ENCODE data around the gene MAP7.
"Not testable (repeated sequence)": the region's sequence is repeated elsewhere in the genome, so short reads cannot be mapped to it uniquely, and the experiment has no call there.

The MAP7 gene

GRCh38 chr6:136396908-136397307 is 153.3 kb downstream of the MAP7 start:
- no peaks in the 10 kb centered on the region for H3K4me1 Mint-ChIP-seq
- H3K9me3 Mint-ChIP-seq, result peaks cover 3% of the 10 kb centered on the region
- peaks cover 2% of the 10 kb centered on the region for H3K27me3 Mint-ChIP-seq
- H3K36me3 Mint-ChIP-seq, result no peaks in the 10 kb centered on the region
- H3K27ac Mint-ChIP-seq, result no peak overlapping the region
- CTCF ChIA-PET, result no interaction called here
- H3K4me3 Mint-ChIP-seq, result no peak overlapping the region
- no peak for DNase-seq

GRCh38 chr6:136390959-136391358 is 159.3 kb downstream of the MAP7 start:
- H3K27ac Mint-ChIP-seq, DNase-seq, H3K4me3 Mint-ChIP-seq, H3K9me3 Mint-ChIP-seq, H3K36me3 Mint-ChIP-seq, H3K27me3 Mint-ChIP-seq, CTCF ChIA-PET, H3K4me1 Mint-ChIP-seq: not testable (repeated sequence)

GRCh38 chr6:136387316-136387715 is 162.9 kb downstream of the MAP7 start:
- no peaks in the 10 kb centered on the region for H3K9me3 Mint-ChIP-seq
- no peak overlapping the region for H3K4me3 Mint-ChIP-seq
- no peak overlapping the region for H3K27ac Mint-ChIP-seq
- peaks cover 4% of the 10 kb centered on the region for H3K27me3 Mint-ChIP-seq
- no peaks in the 10 kb centered on the region for H3K4me1 Mint-ChIP-seq
- CTCF ChIA-PET, result no interaction called here
- no peaks in the 10 kb centered on the region for H3K36me3 Mint-ChIP-seq
- DNase-seq, result no peak

- no peak for DNase-seq
- H3K4me3 Mint-ChIP-seq, result no peak overlapping the region
- no peaks in the 10 kb centered on the region for H3K27me3 Mint-ChIP-seq
- H3K27ac Mint-ChIP-seq, result no peak overlapping the region
- H3K36me3 Mint-ChIP-seq, result no peaks in the 10 kb centered on the region
- no peaks in the 10 kb centered on the region for H3K4me1 Mint-ChIP-seq
- CTCF ChIA-PET, result no interaction called here
- no peaks in the 10 kb centered on the region for H3K9me3 Mint-ChIP-seq
Measured at GRCh38 chr6:136383268-136383937, 166.8 kb downstream of the MAP7 start.

- Mint-ChIP-seq H3K4me3 (no peak overlapping the region), H3K4me1 (no peaks in the 10 kb centered on the region), H3K27ac (no peak overlapping the region), H3K9me3 (no peaks in the 10 kb centered on the region), H3K36me3 (no peaks in the 10 kb centered on the region), H3K27me3 (peaks cover under 1% of the 10 kb centered on the region)
- no peak for DNase-seq
- CTCF ChIA-PET, result no interaction called here
Measured at GRCh38 chr6:136382676-136383252, 167.5 kb downstream of the MAP7 start.

- Mint-ChIP-seq H3K36me3 (no peaks in the 10 kb centered on the region), H3K27ac (no peak overlapping the region), H3K27me3 (peaks cover 6% of the 10 kb centered on the region), H3K9me3 (no peaks in the 10 kb centered on the region), H3K4me3 (no peak overlapping the region), H3K4me1 (no peaks in the 10 kb centered on the region)
- no peak for DNase-seq
- CTCF ChIA-PET, result interaction anchor here (0.7 kb wide), 1 partner anchor 176 kb away, joined by 3 read pairs; no protein-coding TSS in a partner anchor
Measured at GRCh38 chr6:136378888-136379287, 171.3 kb downstream of the MAP7 start.

GRCh38 chr6:136375836-136376235 is 174.4 kb downstream of the MAP7 start:
- H3K36me3 Mint-ChIP-seq, H3K4me3 Mint-ChIP-seq, CTCF ChIA-PET, H3K4me1 Mint-ChIP-seq, H3K27ac Mint-ChIP-seq, DNase-seq, H3K9me3 Mint-ChIP-seq: not testable (repeated sequence)
- peaks cover 17% of the 10 kb centered on the region for H3K27me3 Mint-ChIP-seq

- Mint-ChIP-seq H3K36me3 (no peaks in the 10 kb centered on the region), H3K4me1 (no peaks in the 10 kb centered on the region), H3K9me3 (no peaks in the 10 kb centered on the region), H3K27me3 (peaks cover 23% of the 10 kb centered on the region), H3K4me3 (no peak overlapping the region), H3K27ac (no peak overlapping the region)
- CTCF ChIA-PET, result no interaction called here
- no peak for DNase-seq
Measured at GRCh38 chr6:136371959-136372358, 178.3 kb downstream of the MAP7 start.

GRCh38 chr6:136370988-136371728 is 179.1 kb downstream of the MAP7 start:
- Mint-ChIP-seq H3K4me3 (no peak overlapping the region), H3K27ac (no peak overlapping the region), H3K27me3 (peaks cover 23% of the 10 kb centered on the region), H3K9me3 (no peaks in the 10 kb centered on the region), H3K36me3 (no peaks in the 10 kb centered on the region), H3K4me1 (peaks cover 3% of the 10 kb centered on the region)
- DNase-seq, result no peak
- CTCF ChIA-PET, result interaction anchor here (0.6 kb wide), 1 partner anchor 148 kb away, joined by 3 read pairs; no protein-coding TSS in a partner anchor

GRCh38 chr6:136365776-136366354 is 184.4 kb downstream of the MAP7 start:
- peaks cover 17% of the 10 kb centered on the region for H3K4me1 Mint-ChIP-seq
- H3K9me3 Mint-ChIP-seq, result no peaks in the 10 kb centered on the region
- DNase-seq, result peak; percentile 69
- H3K4me3 Mint-ChIP-seq, result peak overlapping the region; percentile 40
- H3K27ac Mint-ChIP-seq, result peak overlapping the region; percentile 47
- H3K36me3 Mint-ChIP-seq, result peaks cover 2% of the 10 kb centered on the region
- peaks cover 19% of the 10 kb centered on the region for H3K27me3 Mint-ChIP-seq
- CTCF ChIA-PET, result no interaction called here

GRCh38 chr6:136362421-136363356 is 187.5 kb downstream of the MAP7 start:
- no peak for DNase-seq
- no peaks in the 10 kb centered on the region for H3K9me3 Mint-ChIP-seq
- no peak overlapping the region for H3K4me3 Mint-ChIP-seq
- peaks cover 2% of the 10 kb centered on the region for H3K36me3 Mint-ChIP-seq
- CTCF ChIA-PET, result interaction anchor here (0.6 kb wide), 1 partner anchor 32 kb away, joined by 3 read pairs; no protein-coding TSS in a partner anchor
- no peak overlapping the region for H3K27ac Mint-ChIP-seq
- peaks cover 17% of the 10 kb centered on the region for H3K4me1 Mint-ChIP-seq
- peaks cover 15% of the 10 kb centered on the region for H3K27me3 Mint-ChIP-seq

- Mint-ChIP-seq H3K4me1 (peaks cover 17% of the 10 kb centered on the region), H3K27ac (no peak overlapping the region), H3K27me3 (peaks cover 9% of the 10 kb centered on the region), H3K36me3 (peaks cover 2% of the 10 kb centered on the region), H3K9me3 (no peaks in the 10 kb centered on the region), H3K4me3 (no peak overlapping the region)
- DNase-seq, result no peak
- CTCF ChIA-PET, result no interaction called here
Measured at GRCh38 chr6:136361787-136362186, 188.4 kb downstream of the MAP7 start.

- no peak for DNase-seq
- CTCF ChIA-PET, result no interaction called here
- H3K4me1 Mint-ChIP-seq, result peaks cover 10% of the 10 kb centered on the region
- H3K27me3 Mint-ChIP-seq, result peaks cover 7% of the 10 kb centered on the region
- H3K36me3 Mint-ChIP-seq, result peaks cover 2% of the 10 kb centered on the region
- H3K9me3 Mint-ChIP-seq, result no peaks in the 10 kb centered on the region
- no peak overlapping the region for H3K27ac Mint-ChIP-seq
- no peak overlapping the region for H3K4me3 Mint-ChIP-seq
Measured at GRCh38 chr6:136360783-136361182, 189.4 kb downstream of the MAP7 start.

GRCh38 chr6:136359851-136360250 is 190.4 kb downstream of the MAP7 start:
- Mint-ChIP-seq H3K4me1 (peaks cover 2% of the 10 kb centered on the region), H3K4me3 (no peak overlapping the region), H3K9me3 (no peaks in the 10 kb centered on the region), H3K27me3 (peaks cover 4% of the 10 kb centered on the region), H3K27ac (no peak overlapping the region), H3K36me3 (peaks cover 2% of the 10 kb centered on the region)
- CTCF ChIA-PET, result no interaction called here
- DNase-seq, result no peak

Data from activated naive CD4-positive, alpha-beta T cell treated with anti-CD3 and anti-CD28 coated beads, Interleukin-2, amount 10 ng/mL, durations not matched to agents 7 days and 5 days (primary cell).